Panc1 (cell line): Measurements from ENCODE around the gene ZNF584. TPM values are rescaled to one million over a fixed set of nuclear protein-coding genes. Genes with fewer than 3 reads are reported as not detected.

Source experiments
- ATAC-seq: fragments of 200-7000 bp; cut with Tn5 transposase; 2 replicates; pipeline ENCODE4 v1.9.1; 2020; ENCODE audit warnings: mild to moderate bottlenecking, moderate library complexity
- BruUV-seq: library from RNA; stranded (reverse); fragments of 400-500 nt; replicated peaks from 2 replicates; lab custom pipeline; 2021; lab: Mats Ljungman, UMichigan
- CTCF ChIA-PET: fragments of 300-600 bp; sonication (Branson Sonifier 250); formaldehyde crosslinking; loops from one replicate; lab custom pipeline; 2022; ENCODE audit warnings: antibody characterized with exemption; lab: Charles Lee
- POLR2A ChIA-PET: fragments of 300-600 bp; sonication (Branson Sonifier 250); formaldehyde crosslinking; loops from one replicate; lab custom pipeline; 2022; ENCODE audit warnings: antibody characterized with exemption; lab: Charles Lee
- DNase-seq: peaks from one replicate; pipeline ENCODE4 v3.0.0-alpha.2; 2010; ENCODE audit warnings: low read depth, low spot score
- H3K27ac ChIP-seq: 2 replicates; pipeline ENCODE4 v1.5.1; 2011; ENCODE audit warnings: mild to moderate bottlenecking, low read length, inconsistent platforms
- H3K27me3 ChIP-seq: fragments of 200-500 bp; sonication (Bioruptor generic); 2 replicates; pipeline ENCODE4 v1.6.0; 2014; ENCODE audit warnings: low read length, inconsistent platforms; ENCODE audit not compliant: control insufficient read depth, insufficient read depth
- H3K36me3 ChIP-seq: fragments of 200-500 bp; sonication (Bioruptor generic); 2 replicates; pipeline ENCODE4 v1.5.1; 2014; ENCODE audit warnings: inconsistent platforms, mild to moderate bottlenecking, low read length, moderate library complexity; ENCODE audit not compliant: control insufficient read depth, insufficient read depth
- H3K4me1 ChIP-seq: 2 replicates; pipeline ENCODE4 v1.5.1; 2011; ENCODE audit warnings: inconsistent platforms, mild to moderate bottlenecking, low read length, moderate library complexity; ENCODE audit not compliant: control insufficient read depth, insufficient read depth
- H3K4me3 ChIP-seq, 2 experiments: 2 replicates each; pipeline ENCODE4 v1.5.1; 2011 to 2012; ENCODE audit warnings: low read depth in 2 of 2, low read length in 2 of 2, mild to moderate bottlenecking in 2 of 2, inconsistent platforms in 1 of 2, moderate library complexity in 1 of 2
- H3K9me3 ChIP-seq: fragments of 200-500 bp; sonication (Bioruptor generic); 2 replicates; pipeline ENCODE4 v1.5.1; 2014; ENCODE audit warnings: low read depth, mild to moderate bottlenecking, inconsistent platforms, low read length, moderate library complexity; ENCODE audit not compliant: control insufficient read depth, insufficient read depth
- CTCF ChIP-seq: fragments of 450-650 bp; IDR thresholded peaks from 2 replicates; pipeline ENCODE4 v1.5.1; 2017; ENCODE audit warnings: mild to moderate bottlenecking
- POLR2AphosphoS5 ChIP-seq: IDR thresholded peaks from 2 replicates; pipeline ENCODE4 v1.6.1; 2012; ENCODE audit warnings: mild to moderate bottlenecking, low read depth, low read length, moderate library complexity
- REST ChIP-seq, 2 experiments: IDR thresholded peaks; 2 replicates each; pipeline ENCODE4 v1.6.1; 2011 to 2012; ENCODE audit warnings: low read depth in 2 of 2, control low read depth in 1 of 2, low read length in 1 of 2, mild to moderate bottlenecking in 1 of 2, moderate library complexity in 1 of 2; ENCODE audit not compliant: insufficient read depth in 1 of 2
- SIN3A ChIP-seq: IDR thresholded peaks from 2 replicates; pipeline ENCODE4 v1.6.1; 2012; ENCODE audit warnings: low read depth, mild to moderate bottlenecking, low read length, moderate library complexity, borderline replicate concordance; ENCODE audit not compliant: insufficient read depth
- TCF7L2 ChIP-seq: IDR thresholded peaks from 2 replicates; pipeline ENCODE4 v1.6.1; 2011; ENCODE audit warnings: mild to moderate bottlenecking, low read depth, low read length, inconsistent platforms
- in situ Hi-C: cut with HindIII; loops from 2 replicates; pipeline ENCODE4 v1.10.0; 2016; ENCODE audit warnings: low sequenced_read_pairs, low pct_unique_long_range_greater_than_20kb
- intact Hi-C: fragments of 100-400 bp; cut with micrococcal nuclease; formaldehyde crosslinking; loops from one replicate; pipeline ENCODE4 v1.10.0; 2022; ENCODE audit not compliant: unreplicated experiment
- total RNA-seq: library from RNA; stranded (reverse); gene quantifications from one replicate; pipeline ENCODE4 v1.2.1, GENCODE V29; 2021; ENCODE audit not compliant: unreplicated experiment

The ZNF584 gene
- total RNA-seq, 1 experiment from 2014 or later, result 29.0 TPM

GRCh38 chr19:58381460-58382212 is 26.8 kb upstream of the ZNF584 start:
- in situ Hi-C loops (no loop called here), intact Hi-C loops (no loop called here)
- no peak for ATAC-seq
- Histone ChIP-seq H3K9me3 (no peaks in the 10 kb centered on the region), H3K4me1 (peaks cover 32% of the 10 kb centered on the region), H3K27me3 (no peaks in the 10 kb centered on the region), H3K36me3 (no peaks in the 10 kb centered on the region), H3K4me3 (peak overlapping the region; percentile 64 to 94), H3K27ac (peak overlapping the region; percentile 89)
- TF ChIP-seq CTCF (no peak), POLR2AphosphoS5 (no peak), SIN3A (no peak), TCF7L2 (no peak), REST (IDR thresholded peaks at IDR 0.05; ENCODE audit: insufficient read depth in 1 of 2, low read depth in 2 of 2, low read length in 1 of 2) (no peak)
- TSS peak; percentile 74 for BruUV-seq
- no peak for DNase-seq
- ChIA-PET POLR2A (interaction anchor here (0.6 to 1.0 kb wide), 7 partner anchors 12 to 333 kb away, joined by 3 to 7 read pairs (median 4); no protein-coding TSS in a partner anchor), CTCF (no interaction called here)

- TF ChIP-seq REST (IDR thresholded peaks at IDR 0.05; ENCODE audit: insufficient read depth in 1 of 2, low read depth in 2 of 2, low read length in 1 of 2) (no peak), SIN3A (no peak), TCF7L2 (no peak)
- ChIA-PET POLR2A (interaction anchor here (0.6 kb wide), 1 partner anchor 153 kb away, joined by 3 read pairs; no protein-coding TSS in a partner anchor), CTCF (no interaction called here)
- Histone ChIP-seq H3K4me1 (peaks cover 35% of the 10 kb centered on the region), H3K9me3 (no peaks in the 10 kb centered on the region), H3K4me3 (no peak overlapping the region), H3K27ac (no peak overlapping the region), H3K36me3 (peaks cover 9% of the 10 kb centered on the region), H3K27me3 (no peaks in the 10 kb centered on the region)
- DNase-seq (no peak), ATAC-seq (no peak)
- in situ Hi-C loops (no loop called here), intact Hi-C loops (no loop called here)
- BruUV-seq, result no TSS peak
Observed at GRCh38 chr19:58382997-58383603, 25.3 kb upstream of the ZNF584 start.
